Iris pigment epithelial cell (primary cell): ENCODE data around the gene OXT.
"Not testable (repeated sequence)": the region's sequence is repeated elsewhere in the genome, so short reads cannot be mapped to it uniquely, and the experiment has no call there.

Experiments used
- DNase-seq: peaks from one replicate; pipeline ENCODE4 v3.0.0-alpha.2; 2011; ENCODE audit warnings: low read depth

The OXT gene

DNA sequence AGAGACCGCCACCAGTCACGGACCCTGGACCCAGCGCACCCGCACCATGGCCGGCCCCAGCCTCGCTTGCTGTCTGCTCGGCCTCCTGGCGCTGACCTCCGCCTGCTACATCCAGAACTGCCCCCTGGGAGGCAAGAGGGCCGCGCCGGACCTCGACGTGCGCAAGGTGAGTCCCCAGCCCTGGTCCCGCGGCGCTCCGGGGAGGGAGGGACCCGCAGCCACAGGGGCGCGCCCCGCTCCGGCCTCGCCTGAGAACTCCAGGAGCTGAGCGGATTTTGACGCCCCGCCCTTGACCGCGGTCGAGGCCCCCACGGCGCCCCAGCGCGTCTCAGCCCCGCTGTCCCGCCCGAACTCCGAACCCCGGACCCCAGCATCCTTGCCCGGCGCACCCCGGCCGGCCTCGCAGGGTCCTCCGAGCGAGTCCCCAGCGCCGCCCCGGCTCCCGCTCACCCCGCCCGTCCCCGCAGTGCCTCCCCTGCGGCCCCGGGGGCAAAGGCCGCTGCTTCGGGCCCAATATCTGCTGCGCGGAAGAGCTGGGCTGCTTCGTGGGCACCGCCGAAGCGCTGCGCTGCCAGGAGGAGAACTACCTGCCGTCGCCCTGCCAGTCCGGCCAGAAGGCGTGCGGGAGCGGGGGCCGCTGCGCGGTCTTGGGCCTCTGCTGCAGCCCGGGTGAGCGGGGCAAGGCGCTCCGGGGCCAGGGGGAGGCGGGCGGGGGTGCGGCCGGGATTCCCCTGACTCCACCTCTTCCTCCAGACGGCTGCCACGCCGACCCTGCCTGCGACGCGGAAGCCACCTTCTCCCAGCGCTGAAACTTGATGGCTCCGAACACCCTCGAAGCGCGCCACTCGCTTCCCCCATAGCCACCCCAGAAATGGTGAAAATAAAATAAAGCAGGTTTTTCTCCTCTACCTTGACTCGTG, at the start of gene OXT:
OXT (plus strand) TSS at position 11 of the 920 bp plus-strand sequence; CDS start at position 47, 36 bp downstream.
- DNase-seq = no peak

DNA sequence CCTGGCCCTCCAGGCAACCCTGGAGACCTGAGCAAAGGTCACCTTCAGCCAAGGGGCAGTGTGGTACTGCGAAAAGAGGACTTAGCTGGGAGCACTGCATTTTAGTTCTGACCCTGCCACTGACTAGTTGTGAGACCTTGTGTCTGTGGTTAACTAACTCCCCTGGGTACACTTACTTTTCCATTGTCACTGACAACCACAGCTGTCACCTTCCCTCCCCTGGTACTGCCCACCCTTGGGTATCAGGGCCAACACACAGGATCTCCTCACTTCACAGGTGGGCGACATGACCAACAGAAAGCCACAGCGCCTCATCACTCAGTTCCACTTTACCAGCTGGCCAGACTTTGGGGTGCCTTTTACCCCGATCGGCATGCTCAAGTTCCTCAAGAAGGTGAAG, 49.6 kb upstream of the OXT start:
- no peak for DNase-seq

DNA sequence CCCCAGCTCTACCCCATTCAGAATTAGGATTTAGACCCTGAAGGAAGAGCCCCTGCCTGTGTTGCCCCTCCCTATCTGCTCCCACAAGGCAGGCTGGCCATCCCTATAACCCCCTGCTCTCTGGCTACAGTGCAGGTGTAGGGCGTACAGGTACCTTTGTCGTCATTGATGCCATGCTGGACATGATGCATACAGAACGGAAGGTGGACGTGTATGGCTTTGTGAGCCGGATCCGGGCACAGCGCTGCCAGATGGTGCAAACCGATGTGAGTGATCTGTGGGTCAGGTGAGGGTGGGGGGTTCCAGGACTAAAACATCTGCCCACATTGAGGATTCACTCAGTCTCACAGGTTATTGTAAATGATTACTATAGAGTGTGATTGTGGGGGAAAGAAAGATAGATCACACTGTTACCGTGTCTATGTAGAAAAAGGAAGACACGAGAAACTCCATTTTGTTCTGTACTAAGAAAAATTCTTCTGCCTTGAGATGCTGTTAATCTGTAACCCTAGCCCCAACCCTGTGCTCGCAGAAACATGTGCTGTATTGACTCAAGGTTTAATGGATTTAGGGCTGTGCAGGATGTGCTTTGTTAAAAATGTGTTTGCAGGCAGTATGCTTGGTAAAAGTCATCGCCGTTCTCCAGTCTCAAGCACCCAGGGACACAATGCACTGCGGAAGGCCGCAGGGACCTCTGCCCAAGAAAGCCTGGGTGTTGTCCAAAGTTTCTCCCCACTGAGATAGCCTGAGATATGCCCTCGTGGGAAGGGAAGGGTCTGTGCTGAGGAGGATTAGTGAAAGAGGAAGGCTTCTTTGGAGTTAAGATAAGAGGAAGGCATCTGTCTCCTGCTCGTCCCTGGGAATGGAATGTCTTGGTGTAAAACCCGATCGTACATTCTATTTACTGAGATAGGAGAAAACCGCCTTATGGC, 48.6 kb upstream of the OXT start:
- not testable (repeated sequence) for DNase-seq

GRCh38 chr20:3027987-3028386, 43.4 kb upstream of the OXT start:
- DNase-seq = no peak

- DNase-seq = no peak
Measured at GRCh38 chr20:3031524-3032147, 39.8 kb upstream of the OXT start.

DNA sequence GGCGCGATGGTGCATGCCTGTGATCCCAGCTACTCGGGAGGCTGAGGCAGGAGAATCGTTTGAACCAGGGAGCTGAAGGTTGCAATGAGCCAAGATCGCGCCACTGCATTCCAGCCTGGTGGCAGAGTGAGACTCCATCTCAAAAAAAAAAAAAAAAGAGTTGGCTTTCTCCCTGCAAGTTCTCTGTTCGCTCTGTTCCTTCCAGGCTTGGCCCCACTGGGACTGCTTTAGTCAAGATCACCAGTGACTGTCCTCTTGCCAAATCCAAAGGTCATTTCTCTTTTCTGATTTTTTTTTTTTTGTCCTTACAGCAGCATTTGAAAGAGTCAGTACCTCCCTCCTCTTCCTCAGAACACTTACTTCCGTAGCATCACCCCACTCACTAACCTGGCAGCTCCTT, 38.8 kb upstream of the OXT start:
- DNase-seq = no peak

- DNase-seq = no peak
Measured at GRCh38 chr20:3037654-3038053, 33.8 kb upstream of the OXT start.

DNA sequence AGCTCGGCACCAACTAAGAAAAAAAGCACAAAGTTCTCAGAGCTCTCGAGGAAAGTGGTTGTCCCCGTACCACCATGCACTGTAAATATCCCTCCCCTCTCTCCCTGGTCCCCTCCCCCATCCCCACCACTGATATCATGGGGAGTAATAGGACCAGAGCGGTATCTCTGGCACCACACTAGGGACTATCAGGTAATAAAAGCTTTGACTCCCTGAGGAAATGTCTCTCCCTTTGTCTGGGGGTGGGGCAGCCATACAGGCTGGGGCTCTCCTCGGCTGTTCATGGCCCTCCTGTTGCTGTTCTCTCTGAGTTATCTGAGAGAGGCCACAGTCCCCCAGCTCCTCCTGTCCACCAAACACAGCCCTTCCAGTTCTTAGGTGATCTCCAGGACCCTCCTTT, 33.0 kb upstream of the OXT start:
- DNase-seq = no peak

DNA sequence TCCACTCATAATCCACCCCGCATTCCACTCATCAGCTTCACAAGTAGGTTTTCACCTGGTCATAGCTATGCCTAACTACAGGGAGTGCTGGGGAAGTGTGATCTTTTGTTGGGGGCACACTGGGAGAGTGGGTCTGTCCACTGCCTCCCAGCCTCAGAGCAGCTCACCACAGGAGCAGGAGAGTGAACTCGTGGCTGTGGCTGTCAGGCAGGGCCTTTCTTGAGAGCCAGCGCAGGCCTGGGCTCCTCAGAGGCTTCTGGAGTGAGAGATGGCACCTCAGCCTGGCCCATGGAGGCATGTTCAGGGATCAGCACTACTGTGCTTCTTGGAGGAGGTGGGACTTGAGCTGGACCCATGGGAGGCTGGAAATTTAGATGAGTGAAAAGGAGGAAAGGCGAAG, 32.0 kb upstream of the OXT start:
- DNase-seq = no peak

GRCh38 chr20:3040086-3040485, 31.3 kb upstream of the OXT start:
- DNase-seq = no peak

DNA sequence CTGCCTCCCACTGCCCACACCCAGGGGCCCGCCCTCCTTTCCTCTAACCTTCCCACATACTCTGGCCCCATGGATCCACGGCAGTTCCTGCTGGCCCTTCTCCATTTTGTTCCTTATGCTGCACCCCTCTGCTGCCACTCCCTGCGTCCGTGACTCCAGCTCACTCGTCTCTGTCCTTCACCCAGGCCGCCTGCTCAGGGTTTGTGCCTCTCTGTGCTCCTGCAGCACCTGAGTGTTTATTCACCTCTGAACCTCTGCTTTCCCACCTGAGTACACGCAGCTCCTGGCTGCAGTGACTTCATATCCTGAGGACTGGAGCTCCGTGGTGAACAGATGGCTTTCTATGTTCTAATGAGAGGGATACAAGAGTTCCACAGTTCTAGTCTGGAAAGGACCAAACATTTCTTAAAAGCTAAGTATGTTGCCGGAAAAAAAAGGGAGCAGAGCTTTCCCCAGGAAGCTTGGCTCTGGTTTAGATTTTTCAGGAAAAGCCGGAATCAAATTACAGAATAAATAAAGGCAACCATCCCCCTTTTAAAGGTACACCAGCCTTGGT, 29.5 kb upstream of the OXT start:
- DNase-seq = peak; percentile 13

DNA sequence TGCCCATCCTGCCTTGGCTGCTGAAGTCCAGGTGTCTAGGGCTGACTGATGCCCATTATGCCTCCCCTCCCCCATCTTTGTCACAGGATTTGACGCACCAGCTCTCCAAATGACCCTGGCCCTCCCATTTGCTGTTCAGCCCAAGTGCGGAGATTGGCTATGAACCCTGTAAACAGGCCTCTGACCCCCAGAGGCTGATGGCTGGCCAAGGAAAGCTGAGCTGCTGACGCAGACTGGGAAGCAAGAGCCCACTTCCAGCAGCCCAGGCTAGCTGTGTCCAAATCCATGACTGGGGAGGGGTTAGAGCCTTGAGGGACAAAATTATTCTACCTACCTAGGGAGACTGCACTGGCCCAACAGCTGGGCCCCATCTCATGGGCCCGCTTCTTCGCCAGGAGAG, 28.8 kb upstream of the OXT start:
- no peak for DNase-seq

DNA sequence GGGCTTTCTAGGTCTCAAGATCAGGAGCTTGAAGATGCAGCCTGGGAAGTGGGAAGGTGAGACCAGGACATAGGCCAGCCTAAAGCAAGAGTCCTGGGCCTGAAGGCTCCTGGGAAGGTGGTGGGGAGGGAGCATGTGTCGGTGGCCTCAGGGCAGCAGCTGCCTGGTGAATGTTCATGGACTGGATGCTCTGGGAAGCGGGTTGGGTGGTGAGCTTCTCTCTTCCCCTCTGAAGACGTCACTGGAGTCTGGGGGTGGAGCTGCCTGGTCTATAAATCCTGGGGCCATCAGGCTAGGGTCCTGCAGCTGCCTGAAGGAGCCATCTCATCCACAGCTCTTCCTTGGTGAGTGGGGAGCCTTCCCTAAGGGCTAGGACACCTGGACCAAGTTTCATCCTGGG, 28.1 kb upstream of the OXT start, which contains the start of gene GNRH2:
GNRH2 (plus strand) TSS at position 301 of the 400 bp plus-strand sequence. CDS start 793 bp downstream, outside the sequence.
- DNase-seq = no peak

DNA sequence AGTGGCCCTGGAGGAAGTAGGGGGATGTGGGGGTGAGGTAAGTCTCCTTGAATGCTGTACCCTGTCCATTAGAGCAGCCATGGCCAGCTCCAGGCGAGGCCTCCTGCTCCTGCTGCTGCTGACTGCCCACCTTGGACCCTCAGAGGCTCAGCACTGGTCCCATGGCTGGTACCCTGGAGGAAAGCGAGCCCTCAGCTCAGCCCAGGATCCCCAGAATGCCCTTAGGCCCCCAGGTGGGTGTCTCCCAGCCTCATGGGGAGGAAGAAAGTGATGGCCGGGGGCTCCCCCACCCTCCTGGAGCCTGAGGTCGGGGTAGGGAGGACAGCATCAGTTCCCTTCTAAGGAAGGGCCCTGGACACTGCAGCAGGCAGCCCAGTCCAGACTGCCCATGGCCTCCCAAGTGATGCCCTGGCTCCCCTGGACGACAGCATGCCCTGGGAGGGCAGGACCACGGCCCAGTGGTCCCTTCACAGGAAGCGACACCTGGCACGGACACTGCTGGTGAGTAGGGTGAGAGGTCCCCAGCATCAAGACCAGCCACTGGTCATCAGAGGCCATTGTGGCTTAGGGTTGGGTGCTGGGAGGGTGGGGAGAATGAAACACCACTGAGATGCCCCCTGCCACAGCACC, 27.0 kb upstream of the OXT start:
- DNase-seq = no peak

DNA sequence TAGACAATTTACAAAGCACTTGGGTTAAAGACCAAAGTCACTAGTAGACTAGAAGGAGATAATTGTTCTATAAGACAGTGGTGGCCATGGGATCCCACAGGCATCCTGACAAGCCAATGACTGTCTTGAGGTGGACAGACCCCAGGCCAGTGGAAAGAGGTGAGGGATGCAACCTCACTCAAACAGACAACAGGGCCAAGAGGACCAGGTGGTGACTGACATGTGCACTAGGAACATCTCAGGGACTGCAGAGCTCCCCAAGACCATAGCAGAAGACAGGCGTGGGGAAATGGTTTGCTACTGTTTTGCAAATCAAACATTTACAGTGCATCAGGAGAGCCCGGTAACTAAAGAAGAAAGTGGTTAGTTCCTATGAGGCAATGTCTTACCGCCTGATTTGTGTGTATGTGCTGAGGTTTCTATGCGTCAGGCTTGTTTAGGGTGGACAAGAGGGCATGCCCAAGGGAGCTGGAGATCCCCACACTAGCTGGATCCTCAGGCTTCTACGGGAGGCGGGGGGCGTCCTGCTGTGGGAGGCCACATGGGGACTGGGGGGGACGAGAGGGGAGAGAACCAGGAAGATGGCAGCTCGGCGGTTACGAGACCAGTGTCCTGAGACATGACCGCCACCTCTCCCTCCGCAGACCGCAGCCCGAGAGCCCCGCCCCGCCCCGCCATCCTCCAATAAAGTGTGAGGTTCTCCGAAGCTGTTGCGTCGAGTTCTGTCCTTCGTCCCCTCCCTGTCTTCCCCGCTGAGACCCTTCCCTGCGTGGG, 26.2 kb upstream of the OXT start:
- peak; percentile 91 for DNase-seq

DNA sequence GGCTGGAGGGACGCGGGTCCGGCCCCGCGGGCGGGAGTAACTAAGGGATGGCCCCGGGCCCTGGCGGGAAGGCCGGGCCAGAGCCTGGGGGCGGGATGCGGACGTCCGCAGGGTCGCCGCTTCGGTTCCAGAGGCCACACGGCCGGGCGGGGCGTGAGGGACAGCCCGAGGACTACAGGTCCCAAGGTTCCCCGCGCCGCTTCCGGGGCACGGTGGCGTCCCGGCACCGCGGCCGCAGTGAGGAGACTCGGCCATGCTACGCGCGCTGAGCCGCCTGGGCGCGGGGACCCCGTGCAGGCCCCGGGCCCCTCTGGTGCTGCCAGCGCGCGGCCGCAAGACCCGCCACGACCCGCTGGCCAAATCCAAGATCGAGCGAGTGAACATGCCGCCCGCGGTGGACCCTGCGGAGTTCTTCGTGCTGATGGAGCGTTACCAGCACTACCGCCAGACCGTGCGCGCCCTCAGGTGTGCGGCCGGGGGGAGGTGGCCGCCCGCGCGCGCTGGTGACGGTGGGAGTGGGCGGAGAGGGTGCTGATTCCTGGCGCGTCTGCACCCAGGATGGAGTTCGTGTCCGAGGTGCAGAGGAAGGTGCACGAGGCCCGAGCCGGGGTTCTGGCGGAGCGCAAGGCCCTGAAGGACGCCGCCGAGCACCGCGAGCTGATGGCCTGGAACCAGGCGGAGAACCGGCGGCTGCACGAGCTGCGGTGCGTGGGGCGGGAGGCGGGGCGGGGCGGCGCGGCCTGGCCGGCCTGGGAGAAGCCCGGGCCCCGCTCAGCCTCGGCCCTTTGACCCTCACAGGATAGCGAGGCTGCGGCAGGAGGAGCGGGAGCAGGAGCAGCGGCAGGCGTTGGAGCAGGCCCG, 25.4 kb upstream of the OXT start, which contains the start of gene MRPS26:
MRPS26 (plus strand) TSS at position 237 of the 861 bp plus-strand sequence; CDS start at position 254, 17 bp downstream.
- peak; percentile 89 for DNase-seq

DNA sequence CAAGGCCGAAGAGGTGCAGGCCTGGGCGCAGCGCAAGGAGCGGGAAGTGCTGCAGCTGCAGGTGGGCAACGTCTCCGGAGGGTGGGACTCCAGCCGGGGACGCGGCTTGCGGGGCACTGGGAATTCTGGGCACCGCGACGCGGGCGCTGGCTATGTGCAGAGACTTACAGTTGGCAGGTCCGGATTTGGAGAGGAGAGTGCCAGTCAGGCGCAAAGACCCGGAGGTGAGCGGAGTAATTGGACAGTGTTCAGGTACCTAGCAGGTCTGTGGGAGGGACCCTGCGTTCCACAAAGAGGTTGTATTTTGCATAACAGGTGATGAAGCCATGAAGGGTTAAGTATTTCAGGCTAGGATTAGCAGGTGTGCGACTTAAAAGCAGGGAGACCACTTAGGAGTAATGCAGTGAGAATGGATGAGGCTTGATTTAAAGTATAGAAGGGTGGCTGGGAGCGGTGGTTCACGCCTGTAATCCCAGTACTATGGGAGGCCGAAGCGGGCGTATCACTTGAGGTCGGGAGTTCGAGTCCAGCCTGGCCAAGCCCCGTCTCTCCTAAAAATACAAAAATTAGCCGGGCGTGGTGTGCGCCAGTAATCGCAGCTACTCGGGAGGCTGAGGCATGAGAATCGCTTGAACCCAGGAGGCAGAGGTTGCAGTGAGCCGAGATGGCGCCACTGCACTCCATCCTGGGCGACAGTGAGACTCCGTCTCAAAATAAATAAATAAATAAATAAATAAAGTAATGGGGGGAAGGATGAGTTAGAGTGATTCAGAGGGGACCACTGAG, 24.6 kb upstream of the OXT start:
- no peak for DNase-seq
